Measurements from ENCODE around the gene MAPK8IP1. TPM values are rescaled to one million over a fixed set of nuclear protein-coding genes. Genes with fewer than 3 reads are reported as not detected.
A peak's percentile ranks its signal among the peaks of the same experiment; 100 is the strongest.

Gene MAPK8IP1
- polyA plus RNA-seq, 1 donor from 2014 or later: 58.8 TPM

DNA sequence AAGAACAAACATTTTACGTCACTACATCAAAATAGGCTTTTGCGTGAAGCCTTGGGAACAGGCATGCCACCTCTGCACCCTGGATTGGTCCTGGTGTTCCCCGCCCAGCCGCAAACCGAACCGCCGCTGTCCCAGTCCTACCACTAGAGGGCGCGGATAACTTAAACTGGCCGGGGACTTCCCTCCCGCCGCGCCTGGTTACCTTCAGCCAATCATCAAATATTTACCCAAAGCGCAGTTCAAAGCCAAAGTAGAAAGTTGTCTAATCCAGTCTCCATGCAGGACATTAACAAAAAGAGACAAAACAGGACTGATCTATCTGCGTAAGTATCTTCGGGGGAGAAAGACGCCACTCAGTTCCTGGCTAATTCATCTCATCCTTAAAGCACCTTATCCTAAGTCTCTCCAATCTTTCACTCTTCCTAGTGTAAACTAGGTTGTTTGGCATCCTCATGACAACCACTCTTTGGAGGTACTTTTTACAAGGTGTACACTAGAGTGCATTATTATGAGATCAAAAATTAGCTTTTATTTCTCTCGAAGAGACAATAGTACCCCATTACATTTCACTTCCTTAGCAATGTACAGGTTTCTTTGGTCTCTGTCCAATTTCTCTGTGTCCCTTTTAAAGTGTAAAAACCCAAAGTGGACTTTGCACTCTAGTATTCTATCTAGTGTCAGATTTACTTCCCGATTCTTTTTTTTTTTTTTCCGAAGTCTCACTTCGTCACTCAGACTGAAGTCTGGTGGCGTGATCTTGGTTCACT, 42.1 kb upstream of the MAPK8IP1 start:
- no peaks in the 10 kb centered on the region for H3K9me2 ChIP-seq (ENCODE audit: insufficient read depth, low read length)
- H3K4me3 ChIP-seq (ENCODE audit: low read length): no peak overlapping the region
- H3K27ac ChIP-seq (ENCODE audit: low read length): no peak overlapping the region

GRCh38 chr11:45844822-45845578, 40.5 kb upstream of the MAPK8IP1 start:
- no peaks in the 10 kb centered on the region for H4K20me1 ChIP-seq (ENCODE audit: insufficient read depth)
- H3K79me2 ChIP-seq (replicated peaks; ENCODE audit: insufficient read depth, low read length): peaks cover 19% of the 10 kb centered on the region
- H3F3A ChIP-seq (ENCODE audit: insufficient read depth, low read length, poor library complexity, severe bottlenecking): no peaks in the 10 kb centered on the region
- H3K9me2 ChIP-seq (ENCODE audit: insufficient read depth, low read length): no peaks in the 10 kb centered on the region
- no peak overlapping the region for H3K4me3 ChIP-seq (ENCODE audit: low read length)
- H2AFZ ChIP-seq (ENCODE audit: low read depth, low read length): no peak overlapping the region
- no peaks in the 10 kb centered on the region for H3K9me3 ChIP-seq (ENCODE audit: low read length)
- H3K9ac ChIP-seq (ENCODE audit: low read length): no peak overlapping the region
- H3K36me3 ChIP-seq (ENCODE audit: insufficient read depth, low read length): no peaks in the 10 kb centered on the region
- H3K4me2 ChIP-seq (ENCODE audit: low read length): no peak overlapping the region
- peaks cover 17% of the 10 kb centered on the region for H3K27me3 ChIP-seq (ENCODE audit: insufficient read depth, low read depth, low read length)
- H3K27ac ChIP-seq (ENCODE audit: low read length): no peak overlapping the region
- TF ChIP-seq RAD21 (conservative IDR thresholded peaks at IDR 0.05) (no peak), POLR2AphosphoS5 (IDR thresholded peaks at IDR 0.05) (no peak), CTCF (IDR thresholded peaks at IDR 0.05; ENCODE audit: poor library complexity, severe bottlenecking) (no peak), SMC3 (conservative IDR thresholded peaks at IDR 0.05; ENCODE audit: poor library complexity) (no peak), EZH2 (IDR thresholded peaks at IDR 0.05; ENCODE audit: borderline replicate concordance, insufficient read depth, low read length, poor library complexity, severe bottlenecking) (no peak), MXI1 (conservative IDR thresholded peaks at IDR 0.05; ENCODE audit: poor library complexity, severe bottlenecking) (no peak)

More for the DNA sequence above, 42.1 kb upstream of the MAPK8IP1 start:
- H3K9me3 ChIP-seq (ENCODE audit: low read length): no peaks in the 10 kb centered on the region
- no peaks in the 10 kb centered on the region for H3K36me3 ChIP-seq (ENCODE audit: insufficient read depth, low read length)
- H3K4me2 ChIP-seq (ENCODE audit: low read length): no peak overlapping the region
- H3K27me3 ChIP-seq (ENCODE audit: insufficient read depth, low read depth, low read length): peaks cover 17% of the 10 kb centered on the region
- no peaks in the 10 kb centered on the region for H3F3A ChIP-seq (ENCODE audit: insufficient read depth, low read length, poor library complexity, severe bottlenecking)
- no peak overlapping the region for H2AFZ ChIP-seq (ENCODE audit: low read depth, low read length)
- H4K20me1 ChIP-seq (ENCODE audit: insufficient read depth): no peaks in the 10 kb centered on the region
- no peak for TF ChIP-seq TAF1 (IDR thresholded peaks at IDR 0.05; ENCODE audit: low read depth)
- TF ChIP-seq EP300 (conservative IDR thresholded peaks at IDR 0.05; ENCODE audit: poor library complexity, severe bottlenecking): no peak
- TF ChIP-seq EZH2 (IDR thresholded peaks at IDR 0.05; ENCODE audit: borderline replicate concordance, insufficient read depth, low read length, poor library complexity, severe bottlenecking): no peak
- TF ChIP-seq RAD21 (conservative IDR thresholded peaks at IDR 0.05): peak; percentile 70
- no peak for TF ChIP-seq MXI1 (conservative IDR thresholded peaks at IDR 0.05; ENCODE audit: poor library complexity, severe bottlenecking)
- TF ChIP-seq, protein P1, sequence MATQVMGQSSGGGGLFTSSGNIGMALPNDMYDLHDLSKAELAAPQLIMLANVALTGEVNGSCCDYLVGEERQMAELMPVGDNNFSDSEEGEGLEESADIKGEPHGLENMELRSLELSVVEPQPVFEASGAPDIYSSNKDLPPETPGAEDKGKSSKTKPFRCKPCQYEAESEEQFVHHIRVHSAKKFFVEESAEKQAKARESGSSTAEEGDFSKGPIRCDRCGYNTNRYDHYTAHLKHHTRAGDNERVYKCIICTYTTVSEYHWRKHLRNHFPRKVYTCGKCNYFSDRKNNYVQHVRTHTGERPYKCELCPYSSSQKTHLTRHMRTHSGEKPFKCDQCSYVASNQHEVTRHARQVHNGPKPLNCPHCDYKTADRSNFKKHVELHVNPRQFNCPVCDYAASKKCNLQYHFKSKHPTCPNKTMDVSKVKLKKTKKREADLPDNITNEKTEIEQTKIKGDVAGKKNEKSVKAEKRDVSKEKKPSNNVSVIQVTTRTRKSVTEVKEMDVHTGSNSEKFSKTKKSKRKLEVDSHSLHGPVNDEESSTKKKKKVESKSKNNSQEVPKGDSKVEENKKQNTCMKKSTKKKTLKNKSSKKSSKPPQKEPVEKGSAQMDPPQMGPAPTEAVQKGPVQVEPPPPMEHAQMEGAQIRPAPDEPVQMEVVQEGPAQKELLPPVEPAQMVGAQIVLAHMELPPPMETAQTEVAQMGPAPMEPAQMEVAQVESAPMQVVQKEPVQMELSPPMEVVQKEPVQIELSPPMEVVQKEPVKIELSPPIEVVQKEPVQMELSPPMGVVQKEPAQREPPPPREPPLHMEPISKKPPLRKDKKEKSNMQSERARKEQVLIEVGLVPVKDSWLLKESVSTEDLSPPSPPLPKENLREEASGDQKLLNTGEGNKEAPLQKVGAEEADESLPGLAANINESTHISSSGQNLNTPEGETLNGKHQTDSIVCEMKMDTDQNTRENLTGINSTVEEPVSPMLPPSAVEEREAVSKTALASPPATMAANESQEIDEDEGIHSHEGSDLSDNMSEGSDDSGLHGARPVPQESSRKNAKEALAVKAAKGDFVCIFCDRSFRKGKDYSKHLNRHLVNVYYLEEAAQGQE (IDR thresholded peaks at IDR 0.05; ENCODE audit: borderline replicate concordance): no peak
- TF ChIP-seq CTCF (IDR thresholded peaks at IDR 0.05; ENCODE audit: poor library complexity, severe bottlenecking): peak; percentile 92
- TF ChIP-seq POLR2AphosphoS5 (IDR thresholded peaks at IDR 0.05): no peak
- peak; percentile 78 for TF ChIP-seq SMC3 (conservative IDR thresholded peaks at IDR 0.05; ENCODE audit: poor library complexity)
- H3K9ac ChIP-seq (ENCODE audit: low read length): no peak overlapping the region
- H3K79me2 ChIP-seq (replicated peaks; ENCODE audit: insufficient read depth, low read length): peaks cover 7% of the 10 kb centered on the region
